ENCODE results near the gene AATF. TPM values are rescaled to one million over a fixed set of nuclear protein-coding genes. Genes with fewer than 3 reads are reported as not detected.

The AATF gene
- total RNA-seq, 1 donor from 2014 or later = 19.5 TPM

- no peaks in the 10 kb centered on the region for H3K9me3 ChIP-seq
- H3K4me1 ChIP-seq = peaks cover 0 to 8% of the 10 kb centered on the region in 2 donors
- no peak overlapping the region for H3K4me3 ChIP-seq
- no peak for DNase-seq (ENCODE audit: low spot score in 2 of 2)
- TF ChIP-seq CTCF (IDR thresholded peaks at IDR 0.05) = no peak
- H3K36me3 ChIP-seq = no peaks in the 10 kb centered on the region
- no peak overlapping the region for H3K27ac ChIP-seq
- no peaks in the 10 kb centered on the region for H3K27me3 ChIP-seq
- intact Hi-C loops (cut with DNase I) = no loop called here
Measured at GRCh38 chr17:36980280-36980761, 31.6 kb downstream of the AATF start.

- no peak for TF ChIP-seq CTCF (IDR thresholded peaks at IDR 0.05)
- peaks cover 9 to 16% of the 10 kb centered on the region in 2 donors for H3K36me3 ChIP-seq
- H3K4me1 ChIP-seq = peaks cover 0 to 8% of the 10 kb centered on the region in 2 donors
- intact Hi-C loops (cut with DNase I) = no loop called here
- no peaks in the 10 kb centered on the region for H3K27me3 ChIP-seq
- H3K9me3 ChIP-seq = no peaks in the 10 kb centered on the region
- no peak overlapping the region for H3K4me3 ChIP-seq
- no peak overlapping the region for H3K27ac ChIP-seq
- no peak for DNase-seq (ENCODE audit: low spot score in 2 of 2)
Measured at GRCh38 chr17:36983618-36984017, 34.9 kb downstream of the AATF start.

- Histone ChIP-seq H3K4me3 (no peak overlapping the region), H3K4me1 (no peaks in the 10 kb centered on the region), H3K27ac (no peak overlapping the region), H3K9me3 (no peaks in the 10 kb centered on the region), H3K27me3 (no peaks in the 10 kb centered on the region), H3K36me3 (peaks cover 20 to 41% of the 10 kb centered on the region in 2 donors)
- no peak for TF ChIP-seq CTCF (IDR thresholded peaks at IDR 0.05)
- intact Hi-C loops (cut with DNase I) = no loop called here
- DNase-seq (ENCODE audit: low spot score in 2 of 2) = no peak
Measured at GRCh38 chr17:36989173-36989572, 40.4 kb downstream of the AATF start.

GRCh38 chr17:36992701-36993100, 43.9 kb downstream of the AATF start:
- no peak for DNase-seq (ENCODE audit: low spot score in 2 of 2)
- Histone ChIP-seq H3K4me3 (no peak overlapping the region), H3K4me1 (no peaks in the 10 kb centered on the region), H3K36me3 (peaks cover 42 to 67% of the 10 kb centered on the region in 2 donors), H3K9me3 (no peaks in the 10 kb centered on the region), H3K27ac (no peak overlapping the region), H3K27me3 (no peaks in the 10 kb centered on the region)
- intact Hi-C loops (cut with DNase I) = no loop called here
- no peak for TF ChIP-seq CTCF (IDR thresholded peaks at IDR 0.05)

GRCh38 chr17:36993227-36993626, 44.5 kb downstream of the AATF start:
- H3K9me3 ChIP-seq = no peaks in the 10 kb centered on the region
- no peak overlapping the region for H3K4me3 ChIP-seq
- no peaks in the 10 kb centered on the region for H3K27me3 ChIP-seq
- no peak overlapping the region for H3K27ac ChIP-seq
- no peaks in the 10 kb centered on the region for H3K4me1 ChIP-seq
- H3K36me3 ChIP-seq = peaks cover 41 to 68% of the 10 kb centered on the region in 2 donors
- no peak for TF ChIP-seq CTCF (IDR thresholded peaks at IDR 0.05)
- no peak for DNase-seq (ENCODE audit: low spot score in 2 of 2)
- intact Hi-C loops (cut with DNase I) = no loop called here

GRCh38 chr17:36994438-36994837, 45.7 kb downstream of the AATF start:
- no peak for DNase-seq (ENCODE audit: low spot score in 2 of 2)
- no peaks in the 10 kb centered on the region for H3K4me1 ChIP-seq
- no peak for TF ChIP-seq CTCF (IDR thresholded peaks at IDR 0.05)
- intact Hi-C loops (cut with DNase I) = no loop called here
- H3K9me3 ChIP-seq = no peaks in the 10 kb centered on the region
- H3K27me3 ChIP-seq = no peaks in the 10 kb centered on the region
- H3K27ac ChIP-seq = no peak overlapping the region
- H3K36me3 ChIP-seq = peaks cover 35 to 56% of the 10 kb centered on the region in 2 donors
- no peak overlapping the region for H3K4me3 ChIP-seq
